BLaER1 (cell line): ENCODE results near the gene MOXD1.

Experiments used
- H3K27ac ChIP-seq: shearing (Covaris generic); formaldehyde crosslinking; 2 replicates; pipeline ENCODE4 v1.8.1; 2022
- H3K27me3 ChIP-seq: shearing (Covaris generic); formaldehyde crosslinking; 2 replicates; pipeline ENCODE4 v1.8.1; 2022
- H3K36me3 ChIP-seq: shearing (Covaris generic); formaldehyde crosslinking; 2 replicates; pipeline ENCODE4 v1.8.1; 2022
- H3K4me1 ChIP-seq: shearing (Covaris generic); formaldehyde crosslinking; 2 replicates; pipeline ENCODE4 v1.8.1; 2022
- H3K4me2 ChIP-seq: shearing (Covaris generic); formaldehyde crosslinking; 2 replicates; pipeline ENCODE4 v1.8.1; 2022
- H3K4me3 ChIP-seq: shearing (Covaris generic); formaldehyde crosslinking; 2 replicates; pipeline ENCODE4 v1.8.1; 2022
- H3K9ac ChIP-seq: shearing (Covaris generic); formaldehyde crosslinking; 2 replicates; pipeline ENCODE4 v1.8.1; 2022
- H3K9me3 ChIP-seq: shearing (Covaris generic); formaldehyde crosslinking; 2 replicates; pipeline ENCODE4 v1.8.1; 2022
- H4K20me1 ChIP-seq: shearing (Covaris generic); formaldehyde crosslinking; 2 replicates; pipeline ENCODE4 v1.8.1; 2022
- Cebpa-rat ChIP-seq: shearing (Covaris generic); IDR thresholded peaks from 2 replicates; pipeline ENCODE4 v1.8.1; 2022

The MOXD1 gene

GRCh38 chr6:132268209-132268608 lies 133.1 kb downstream of the MOXD1 start:
- Histone ChIP-seq H3K27me3 (no peaks in the 10 kb centered on the region), H3K27ac (peak overlapping the region; percentile 57), H3K4me3 (no peak overlapping the region), H3K9me3 (no peaks in the 10 kb centered on the region), H3K36me3 (no peaks in the 10 kb centered on the region), H3K4me1 (peaks cover 53% of the 10 kb centered on the region), H3K4me2 (peak overlapping the region; percentile 75), H3K9ac (no peak overlapping the region), H4K20me1 (no peaks in the 10 kb centered on the region)
- TF ChIP-seq Cebpa-rat: no peak

GRCh38 chr6:132265451-132266097 lies 135.7 kb downstream of the MOXD1 start:
- Histone ChIP-seq H3K4me2 (no peak overlapping the region), H3K36me3 (no peaks in the 10 kb centered on the region), H3K27ac (no peak overlapping the region), H4K20me1 (no peaks in the 10 kb centered on the region), H3K4me3 (no peak overlapping the region), H3K4me1 (peaks cover 44% of the 10 kb centered on the region), H3K27me3 (no peaks in the 10 kb centered on the region), H3K9ac (no peak overlapping the region), H3K9me3 (no peaks in the 10 kb centered on the region)
- TF ChIP-seq Cebpa-rat: no peak

GRCh38 chr6:132264021-132264500 lies 137.2 kb downstream of the MOXD1 start:
- H3K4me3 ChIP-seq: no peak overlapping the region
- H3K9ac ChIP-seq: no peak overlapping the region
- no peaks in the 10 kb centered on the region for H4K20me1 ChIP-seq
- TF ChIP-seq Cebpa-rat: no peak
- H3K4me1 ChIP-seq: peaks cover 28% of the 10 kb centered on the region
- H3K27ac ChIP-seq: no peak overlapping the region
- H3K27me3 ChIP-seq: no peaks in the 10 kb centered on the region
- H3K36me3 ChIP-seq: no peaks in the 10 kb centered on the region
- no peak overlapping the region for H3K4me2 ChIP-seq
- H3K9me3 ChIP-seq: no peaks in the 10 kb centered on the region

GRCh38 chr6:132261354-132261753 lies 139.9 kb downstream of the MOXD1 start:
- H3K4me3 ChIP-seq: no peak overlapping the region

GRCh38 chr6:132259070-132259469 lies 142.2 kb downstream of the MOXD1 start:
- TF ChIP-seq Cebpa-rat: no peak
- no peak overlapping the region for H3K9ac ChIP-seq
- no peaks in the 10 kb centered on the region for H4K20me1 ChIP-seq
- no peaks in the 10 kb centered on the region for H3K36me3 ChIP-seq
- no peaks in the 10 kb centered on the region for H3K4me1 ChIP-seq
- no peak overlapping the region for H3K4me3 ChIP-seq
- H3K27ac ChIP-seq: no peak overlapping the region
- H3K4me2 ChIP-seq: no peak overlapping the region
- H3K9me3 ChIP-seq: no peaks in the 10 kb centered on the region
- no peaks in the 10 kb centered on the region for H3K27me3 ChIP-seq

More at GRCh38 chr6:132261354-132261753, 139.9 kb downstream of the MOXD1 start:
- Histone ChIP-seq H4K20me1 (no peaks in the 10 kb centered on the region), H3K9ac (no peak overlapping the region), H3K36me3 (no peaks in the 10 kb centered on the region), H3K4me1 (peaks cover 2% of the 10 kb centered on the region; the same call in 1 of the 2 replicates), H3K27ac (no peak overlapping the region), H3K27me3 (no peaks in the 10 kb centered on the region), H3K9me3 (no peaks in the 10 kb centered on the region), H3K4me2 (no peak overlapping the region)
- TF ChIP-seq Cebpa-rat: no peak

- H4K20me1 ChIP-seq: no peaks in the 10 kb centered on the region
- H3K27ac ChIP-seq: no peak overlapping the region
- H3K9ac ChIP-seq: no peak overlapping the region
- no peaks in the 10 kb centered on the region for H3K27me3 ChIP-seq
- H3K4me1 ChIP-seq: no peaks in the 10 kb centered on the region
- H3K4me2 ChIP-seq: no peak overlapping the region
- no peaks in the 10 kb centered on the region for H3K36me3 ChIP-seq
- H3K4me3 ChIP-seq: no peak overlapping the region
- no peak for TF ChIP-seq Cebpa-rat
- peaks cover 2% of the 10 kb centered on the region for H3K9me3 ChIP-seq
These were observed 143.7 kb downstream of the MOXD1 start for GRCh38 chr6:132257561-132257960.

- no peak overlapping the region for H3K4me2 ChIP-seq
- TF ChIP-seq Cebpa-rat: no peak
These were observed 144.8 kb downstream of the MOXD1 start for GRCh38 chr6:132256457-132256856.

GRCh38 chr6:132253906-132254305 lies 147.4 kb downstream of the MOXD1 start:
- no peaks in the 10 kb centered on the region for H4K20me1 ChIP-seq
- no peaks in the 10 kb centered on the region for H3K27me3 ChIP-seq
- no peak overlapping the region for H3K27ac ChIP-seq
- H3K9ac ChIP-seq: no peak overlapping the region
- no peaks in the 10 kb centered on the region for H3K36me3 ChIP-seq
- TF ChIP-seq Cebpa-rat: no peak
- H3K4me3 ChIP-seq: no peak overlapping the region
- H3K4me2 ChIP-seq: no peak overlapping the region
- peaks cover 13% of the 10 kb centered on the region for H3K9me3 ChIP-seq
- H3K4me1 ChIP-seq: no peaks in the 10 kb centered on the region

More at GRCh38 chr6:132256457-132256856, 144.8 kb downstream of the MOXD1 start:
- H3K4me1 ChIP-seq: no peaks in the 10 kb centered on the region
- H4K20me1 ChIP-seq: no peaks in the 10 kb centered on the region
- H3K9ac ChIP-seq: no peak overlapping the region
- no peaks in the 10 kb centered on the region for H3K36me3 ChIP-seq
- peaks cover 13% of the 10 kb centered on the region for H3K9me3 ChIP-seq
- H3K27me3 ChIP-seq: no peaks in the 10 kb centered on the region
- H3K27ac ChIP-seq: no peak overlapping the region
- no peak overlapping the region for H3K4me3 ChIP-seq

- Histone ChIP-seq H3K4me3 (no peak overlapping the region), H3K9ac (no peak overlapping the region), H4K20me1 (no peaks in the 10 kb centered on the region), H3K4me1 (no peaks in the 10 kb centered on the region), H3K4me2 (no peak overlapping the region), H3K27ac (no peak overlapping the region), H3K27me3 (no peaks in the 10 kb centered on the region), H3K9me3 (peaks cover 13% of the 10 kb centered on the region), H3K36me3 (no peaks in the 10 kb centered on the region)
- no peak for TF ChIP-seq Cebpa-rat
These were observed 148.1 kb downstream of the MOXD1 start for GRCh38 chr6:132253211-132253610.

- Histone ChIP-seq H3K4me1 (no peaks in the 10 kb centered on the region), H3K27me3 (no peaks in the 10 kb centered on the region), H3K36me3 (no peaks in the 10 kb centered on the region), H3K27ac (no peak overlapping the region), H3K4me2 (no peak overlapping the region), H3K9ac (no peak overlapping the region), H3K4me3 (no peak overlapping the region), H3K9me3 (peaks cover 13% of the 10 kb centered on the region), H4K20me1 (no peaks in the 10 kb centered on the region)
- no peak for TF ChIP-seq Cebpa-rat
These were observed 149.2 kb downstream of the MOXD1 start for GRCh38 chr6:132252113-132252512.
